HCT116 (cell line): Measurements from ENCODE around the gene ZNF516. TPM values are rescaled to one million over a fixed set of nuclear protein-coding genes. Genes with fewer than 3 reads are reported as not detected.

Source experiments
- ATAC-seq: fragments of 200-7000 bp; cut with Tn5 transposase; 2 replicates; pipeline ENCODE4 v1.9.1; 2020; ENCODE audit warnings: mild to moderate bottlenecking, moderate library complexity
- BruUV-seq: library from RNA; stranded (reverse); fragments of 400-500 nt; replicated peaks from 2 replicates; lab custom pipeline; 2021; lab: Mats Ljungman, UMichigan
- CTCF ChIA-PET: fragments of 300-600 bp; sonication (Branson Sonifier 250); formaldehyde crosslinking; loops from one replicate; lab custom pipeline; 2021; ENCODE audit warnings: antibody characterized with exemption; lab: Charles Lee
- POLR2A ChIA-PET: fragments of 300-600, 350-600 bp; sonication (Branson Sonifier 250); formaldehyde crosslinking; loops from one replicate; lab custom pipeline; 2021; ENCODE audit warnings: antibody characterized with exemption; lab: Charles Lee
- RAD21 ChIA-PET, 2 experiments: fragments of 300-600 bp; sonication (Branson Sonifier 250); formaldehyde crosslinking; loops; one replicate each; lab custom pipeline; 2023; ENCODE audit warnings: low total read pairs in 2 of 2; ENCODE audit not compliant: uncharacterized antibody in 2 of 2, unreplicated experiment in 2 of 2, low non-redundant PET in 1 of 2; lab: Charles Lee
- DNase-seq: peaks from one replicate; pipeline ENCODE4 v3.0.0-alpha.2; 2010; ENCODE audit warnings: low read depth, low spot score
- H2AFZ ChIP-seq: fragments of 200-600 bp; shearing (Covaris generic), sonication (generic); 2 replicates; pipeline ENCODE4 v1.6.1; 2017; ENCODE audit warnings: low read depth, mixed run types, mixed read lengths, antibody characterized with exemption, low read length; ENCODE audit not compliant: poor library complexity, severe bottlenecking
- H3K27ac ChIP-seq: 2 replicates; pipeline ENCODE4 v1.5.1; 2012; ENCODE audit warnings: low read depth, low read length
- H3K27me3 ChIP-seq: fragments of 200-600 bp; sonication (generic); 2 replicates; pipeline ENCODE4 v1.6.1; 2016; ENCODE audit warnings: mixed run types, low read length, mixed read lengths; ENCODE audit not compliant: insufficient read depth
- H3K36me3 ChIP-seq, 2 experiments: fragments of 200-500 bp in 1 of 2; fragments of 200-600 bp in 1 of 2; sonication (Bioruptor generic) in 1 of 2; sonication (generic) in 1 of 2; 2 replicates each; pipeline versions ENCODE4 v1.5.1 to v1.6.1; 2014 to 2016; ENCODE audit warnings: low read length in 2 of 2, inconsistent platforms in 1 of 2, mixed read lengths in 1 of 2, mixed run types in 1 of 2; ENCODE audit not compliant: insufficient read depth in 2 of 2, control insufficient read depth in 1 of 2
- H3K4me1 ChIP-seq, 2 experiments: fragments of 200-600 bp in 1 of 2; sonication (generic) in 1 of 2; 2 replicates each; pipeline versions ENCODE4 v1.5.1 to v1.6.1; 2012 to 2017; ENCODE audit warnings: low read length in 2 of 2, inconsistent platforms in 1 of 2, mild to moderate bottlenecking in 1 of 2, mixed read lengths in 1 of 2, mixed run types in 1 of 2, moderate library complexity in 1 of 2; ENCODE audit not compliant: insufficient read depth in 2 of 2, control insufficient read depth in 1 of 2
- H3K4me2 ChIP-seq: fragments of 200-600 bp; sonication (generic); 2 replicates; pipeline ENCODE4 v1.6.1; 2017; ENCODE audit warnings: mixed run types, low read length, mixed read lengths
- H3K4me3 ChIP-seq, 2 experiments: fragments of 200-600 bp in 1 of 2; sonication (generic) in 1 of 2; replicated peaks in 1 of 2; 2 replicates each; pipeline ENCODE4 v1.5.1; 2011 to 2016; ENCODE audit warnings: low read length in 2 of 2, control low read depth in 1 of 2, low read depth in 1 of 2, mild to moderate bottlenecking in 1 of 2, mixed read lengths in 1 of 2, mixed run types in 1 of 2
- H3K79me2 ChIP-seq: fragments of 200-600 bp; sonication (generic); 2 replicates; pipeline ENCODE4 v1.6.1; 2017; ENCODE audit warnings: mild to moderate bottlenecking, mixed run types, low read length, moderate library complexity, mixed read lengths; ENCODE audit not compliant: insufficient read depth
- H3K9ac ChIP-seq: fragments of 200-600 bp; sonication (generic); 2 replicates; pipeline ENCODE4 v1.6.1; 2016; ENCODE audit warnings: low read length, mixed read lengths
- H3K9me2 ChIP-seq: fragments of 200-600 bp; sonication (generic), shearing (Covaris generic); 2 replicates; pipeline ENCODE4 v1.6.1; 2017; ENCODE audit warnings: mixed run types, mild to moderate bottlenecking, moderate library complexity; ENCODE audit not compliant: insufficient read depth
- H3K9me3 ChIP-seq, 2 experiments: fragments of 200-500 bp in 1 of 2; fragments of 200-600 bp in 1 of 2; sonication (Bioruptor generic) in 1 of 2; sonication (generic) in 1 of 2; 2 replicates each; pipeline ENCODE4 v1.6.1; 2014 to 2017; ENCODE audit warnings: low read length in 2 of 2, mixed read lengths in 2 of 2, inconsistent platforms in 1 of 2, low read depth in 1 of 2, mild to moderate bottlenecking in 1 of 2, mixed run types in 1 of 2, moderate library complexity in 1 of 2; ENCODE audit not compliant: control insufficient read depth in 1 of 2, insufficient read depth in 1 of 2
- H4K20me1 ChIP-seq: fragments of 200-600 bp; sonication (generic), shearing (Covaris generic); 2 replicates; pipeline ENCODE4 v1.6.1; 2017; ENCODE audit warnings: mixed run types, mild to moderate bottlenecking, moderate library complexity; ENCODE audit not compliant: insufficient read depth
- CEBPB ChIP-seq: IDR thresholded peaks from 2 replicates; pipeline ENCODE4 v1.6.1; 2012; ENCODE audit warnings: low read depth
- EGR1 ChIP-seq: IDR thresholded peaks from 2 replicates; pipeline ENCODE4 v1.6.1; 2012; ENCODE audit warnings: low read depth
- EZH2 ChIP-seq: fragments of 200-600 bp; sonication (generic); IDR thresholded peaks from 2 replicates; pipeline ENCODE4 v1.6.1; 2017; ENCODE audit warnings: antibody characterized with exemption, mixed run types
- EZH2phosphoT487 ChIP-seq: fragments of 200-600 bp; IDR thresholded peaks from 2 replicates; pipeline ENCODE4 v1.6.1; 2018; ENCODE audit warnings: antibody characterized with exemption, borderline replicate concordance
- FOSL1 ChIP-seq: IDR thresholded peaks from 2 replicates; pipeline ENCODE4 v1.6.1; 2012; ENCODE audit warnings: low read depth
- JUND ChIP-seq: IDR thresholded peaks from 2 replicates; pipeline ENCODE4 v1.6.1; 2012
- MAX ChIP-seq: IDR thresholded peaks from 2 replicates; pipeline ENCODE4 v1.6.1; 2012
- POLR2A ChIP-seq: IDR thresholded peaks from 2 replicates; pipeline ENCODE4 v1.7.0; 2011; ENCODE audit warnings: borderline replicate concordance; ENCODE audit not compliant: insufficient read depth, insufficient read length; ENCODE audit errors: extremely low read depth
- POLR2AphosphoS5 ChIP-seq: IDR thresholded peaks from 2 replicates; pipeline ENCODE4 v1.6.1; 2011; ENCODE audit warnings: mild to moderate bottlenecking, low read depth, low read length, moderate library complexity
- SRF ChIP-seq: IDR thresholded peaks from 2 replicates; pipeline ENCODE4 v1.6.1; 2012; ENCODE audit warnings: low read depth
- ZFX ChIP-seq: fragments of 450-650 bp; IDR thresholded peaks from 2 replicates; pipeline ENCODE4 v1.6.1; 2017
- intact Hi-C: fragments of 100-400 bp; cut with micrococcal nuclease; formaldehyde crosslinking; loops from 2 replicates; pipeline ENCODE4 v1.10.0; 2022
- total RNA-seq: library from RNA; stranded (reverse); gene quantifications from one replicate; pipeline ENCODE4 v1.2.1, GENCODE V29; 2021; ENCODE audit not compliant: unreplicated experiment
- TF ChIP-seq, protein P1 (sequence below): IDR thresholded peaks from 2 replicates; pipeline ENCODE4 v1.6.1; 2012; ENCODE audit warnings: low read depth
- TF ChIP-seq, protein P2 (sequence below): IDR thresholded peaks from 2 replicates; pipeline ENCODE4 v1.6.1; 2011; ENCODE audit warnings: mild to moderate bottlenecking, low read length, moderate library complexity; ENCODE audit not compliant: insufficient replicate concordance; ENCODE audit errors: extremely low read depth

The ZNF516 gene
- total RNA-seq, 1 experiment from 2014 or later = 32.0 TPM

DNA sequence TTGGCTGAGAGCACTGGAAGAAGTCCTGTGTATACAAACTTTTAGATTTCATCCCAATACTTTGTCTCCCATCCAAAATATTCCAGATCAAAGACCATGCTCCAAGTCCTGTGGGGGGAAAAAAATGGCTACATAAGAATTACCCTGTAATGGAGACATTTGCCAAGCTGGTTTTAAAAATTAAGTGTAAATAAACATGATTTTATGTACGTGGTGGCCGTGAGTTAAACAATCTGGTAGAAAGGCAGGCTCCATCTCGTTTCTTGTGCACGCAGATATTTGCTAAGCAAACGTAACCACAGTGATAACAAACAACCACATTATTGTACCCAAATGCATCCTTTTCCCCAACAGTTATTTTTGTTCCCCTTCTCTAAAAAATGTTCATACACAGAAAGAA, 176.4 kb downstream of the ZNF516 start:
- Histone ChIP-seq H3K27ac (no peak overlapping the region), H4K20me1 (no peaks in the 10 kb centered on the region)
- intact Hi-C loops = no loop called here
- TF ChIP-seq JUND (no peak), MAX (no peak), EGR1 (no peak), POLR2AphosphoS5 (no peak), SRF (no peak), CEBPB (no peak), FOSL1 (no peak), EZH2phosphoT487 (no peak), POLR2A (no peak), EZH2 (no peak), ZFX (no peak)
- TF ChIP-seq, protein P1, sequence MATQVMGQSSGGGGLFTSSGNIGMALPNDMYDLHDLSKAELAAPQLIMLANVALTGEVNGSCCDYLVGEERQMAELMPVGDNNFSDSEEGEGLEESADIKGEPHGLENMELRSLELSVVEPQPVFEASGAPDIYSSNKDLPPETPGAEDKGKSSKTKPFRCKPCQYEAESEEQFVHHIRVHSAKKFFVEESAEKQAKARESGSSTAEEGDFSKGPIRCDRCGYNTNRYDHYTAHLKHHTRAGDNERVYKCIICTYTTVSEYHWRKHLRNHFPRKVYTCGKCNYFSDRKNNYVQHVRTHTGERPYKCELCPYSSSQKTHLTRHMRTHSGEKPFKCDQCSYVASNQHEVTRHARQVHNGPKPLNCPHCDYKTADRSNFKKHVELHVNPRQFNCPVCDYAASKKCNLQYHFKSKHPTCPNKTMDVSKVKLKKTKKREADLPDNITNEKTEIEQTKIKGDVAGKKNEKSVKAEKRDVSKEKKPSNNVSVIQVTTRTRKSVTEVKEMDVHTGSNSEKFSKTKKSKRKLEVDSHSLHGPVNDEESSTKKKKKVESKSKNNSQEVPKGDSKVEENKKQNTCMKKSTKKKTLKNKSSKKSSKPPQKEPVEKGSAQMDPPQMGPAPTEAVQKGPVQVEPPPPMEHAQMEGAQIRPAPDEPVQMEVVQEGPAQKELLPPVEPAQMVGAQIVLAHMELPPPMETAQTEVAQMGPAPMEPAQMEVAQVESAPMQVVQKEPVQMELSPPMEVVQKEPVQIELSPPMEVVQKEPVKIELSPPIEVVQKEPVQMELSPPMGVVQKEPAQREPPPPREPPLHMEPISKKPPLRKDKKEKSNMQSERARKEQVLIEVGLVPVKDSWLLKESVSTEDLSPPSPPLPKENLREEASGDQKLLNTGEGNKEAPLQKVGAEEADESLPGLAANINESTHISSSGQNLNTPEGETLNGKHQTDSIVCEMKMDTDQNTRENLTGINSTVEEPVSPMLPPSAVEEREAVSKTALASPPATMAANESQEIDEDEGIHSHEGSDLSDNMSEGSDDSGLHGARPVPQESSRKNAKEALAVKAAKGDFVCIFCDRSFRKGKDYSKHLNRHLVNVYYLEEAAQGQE = no peak
- TF ChIP-seq, protein P2, sequence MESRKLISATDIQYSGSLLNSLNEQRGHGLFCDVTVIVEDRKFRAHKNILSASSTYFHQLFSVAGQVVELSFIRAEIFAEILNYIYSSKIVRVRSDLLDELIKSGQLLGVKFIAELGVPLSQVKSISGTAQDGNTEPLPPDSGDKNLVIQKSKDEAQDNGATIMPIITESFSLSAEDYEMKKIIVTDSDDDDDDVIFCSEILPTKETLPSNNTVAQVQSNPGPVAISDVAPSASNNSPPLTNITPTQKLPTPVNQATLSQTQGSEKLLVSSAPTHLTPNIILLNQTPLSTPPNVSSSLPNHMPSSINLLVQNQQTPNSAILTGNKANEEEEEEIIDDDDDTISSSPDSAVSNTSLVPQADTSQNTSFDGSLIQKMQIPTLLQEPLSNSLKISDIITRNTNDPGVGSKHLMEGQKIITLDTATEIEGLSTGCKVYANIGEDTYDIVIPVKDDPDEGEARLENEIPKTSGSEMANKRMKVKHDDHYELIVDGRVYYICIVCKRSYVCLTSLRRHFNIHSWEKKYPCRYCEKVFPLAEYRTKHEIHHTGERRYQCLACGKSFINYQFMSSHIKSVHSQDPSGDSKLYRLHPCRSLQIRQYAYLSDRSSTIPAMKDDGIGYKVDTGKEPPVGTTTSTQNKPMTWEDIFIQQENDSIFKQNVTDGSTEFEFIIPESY = no peak
- TF ChIP-seq, all 23 proteins: peak for 0
- DNase-seq (no peak), ATAC-seq (no peak)
- Histone ChIP-seq H3K9ac (no peak overlapping the region), H3K4me1 (no peaks in the 10 kb centered on the region), H3K4me2 (no peak overlapping the region), H3K36me3 (no peaks in the 10 kb centered on the region), H2AFZ (no peak overlapping the region), H3K9me2 (no peaks in the 10 kb centered on the region), H3K9me3 (no peaks in the 10 kb centered on the region), H3K79me2 (no peaks in the 10 kb centered on the region), H3K4me3 (no peak overlapping the region), H3K27me3 (peaks cover 47% of the 10 kb centered on the region)
- ChIA-PET POLR2A (no interaction called here), CTCF (no interaction called here), RAD21 (no interaction called here)
- no TSS peak for BruUV-seq
